Measurements from ENCODE around the gene CIRBP.

CIRBP gene

GRCh38 chr19:1245494-1246264 is 23.5 kb upstream of the CIRBP start:
- no peak for DNase-seq

GRCh38 chr19:1246265-1247087 is 22.7 kb upstream of the CIRBP start:
- peak; percentile 11 for DNase-seq

GRCh38 chr19:1247748-1248138 is 21.4 kb upstream of the CIRBP start:
- no peak for DNase-seq

GRCh38 chr19:1248139-1248785 is 20.9 kb upstream of the CIRBP start, which contains the start of gene MIDN:
MIDN (plus strand) TSS chr19:1248583; CDS start chr19:1250297, 1,714 bp downstream.
- DNase-seq: peak; percentile 44

DNA sequence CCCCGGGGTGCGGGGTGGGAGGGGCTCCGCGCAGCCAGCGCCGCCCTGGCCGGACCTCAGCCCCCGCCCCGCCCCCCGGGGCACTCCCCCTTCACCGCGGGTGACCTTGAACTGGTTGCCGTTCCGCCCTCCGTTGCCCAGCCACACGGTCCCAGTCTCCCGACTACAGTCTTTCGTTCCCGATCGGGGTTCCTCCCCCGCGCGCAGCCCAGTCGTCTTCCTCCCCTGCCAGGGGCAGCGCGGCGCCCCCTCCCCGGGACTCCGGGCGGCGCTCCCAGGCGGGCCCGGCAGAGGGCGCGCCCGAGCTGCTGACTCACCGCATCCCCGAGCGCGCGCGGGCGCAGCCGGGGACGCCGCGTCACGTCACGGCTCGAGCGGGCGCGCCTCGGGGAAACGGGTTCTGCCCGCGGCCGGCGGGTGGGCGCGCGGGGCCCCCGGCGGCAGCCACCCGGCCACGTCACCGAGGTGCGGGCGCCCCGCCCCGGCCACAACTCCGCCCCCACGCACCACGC is 20.3 kb upstream of the CIRBP start:
- DNase-seq: peak; percentile 58

- peak; percentile 94 for DNase-seq
Measured at GRCh38 chr19:1249298-1249989, 19.7 kb upstream of the CIRBP start.

GRCh38 chr19:1249990-1250436 is 19.1 kb upstream of the CIRBP start:
- no peak for DNase-seq

GRCh38 chr19:1250437-1251260 is 18.5 kb upstream of the CIRBP start:
- DNase-seq: peak; percentile 52

DNA sequence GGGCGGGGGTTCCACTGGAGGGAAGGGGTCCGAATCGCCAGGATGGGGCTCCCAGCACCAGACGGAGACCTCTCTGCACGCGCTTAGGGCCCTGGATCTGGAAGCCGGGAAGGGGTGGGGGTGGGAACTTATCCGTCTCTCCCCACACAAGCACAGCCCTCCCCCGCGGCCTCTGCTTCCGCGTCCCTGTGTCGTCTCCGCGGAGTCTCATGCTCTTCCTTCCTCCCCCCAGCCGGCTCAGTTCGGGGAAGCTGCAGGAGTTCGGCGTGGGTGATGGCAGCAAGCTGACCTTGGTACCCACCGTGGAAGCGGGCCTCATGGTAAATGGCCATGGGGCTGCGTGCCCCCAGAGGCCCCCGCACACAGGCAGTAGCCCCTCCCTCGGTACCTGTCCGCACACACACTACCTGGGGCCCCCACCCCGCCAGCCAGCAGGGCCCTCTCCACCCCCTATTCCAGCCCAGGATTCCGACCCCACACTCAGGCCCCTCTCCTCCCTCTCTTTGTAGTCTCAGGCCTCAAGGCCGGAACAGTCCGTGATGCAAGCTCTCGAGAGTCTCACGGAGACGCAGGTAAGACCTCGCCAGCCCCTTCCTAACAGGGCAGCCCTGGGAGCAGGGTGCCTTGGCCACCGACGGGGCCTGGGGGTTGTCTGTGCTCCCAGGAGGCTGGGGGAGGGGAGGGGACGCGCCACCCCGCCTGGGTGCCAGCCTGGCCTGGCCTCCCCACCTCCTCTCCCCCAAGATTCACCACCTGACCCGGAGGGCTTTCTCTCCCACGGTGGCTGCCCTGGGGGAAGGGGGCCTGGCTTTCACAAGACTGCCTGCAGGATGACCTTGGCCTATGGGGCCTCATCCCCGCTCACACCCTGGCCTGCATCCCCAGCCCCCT is 17.6 kb upstream of the CIRBP start:
- no peak for DNase-seq

DNA sequence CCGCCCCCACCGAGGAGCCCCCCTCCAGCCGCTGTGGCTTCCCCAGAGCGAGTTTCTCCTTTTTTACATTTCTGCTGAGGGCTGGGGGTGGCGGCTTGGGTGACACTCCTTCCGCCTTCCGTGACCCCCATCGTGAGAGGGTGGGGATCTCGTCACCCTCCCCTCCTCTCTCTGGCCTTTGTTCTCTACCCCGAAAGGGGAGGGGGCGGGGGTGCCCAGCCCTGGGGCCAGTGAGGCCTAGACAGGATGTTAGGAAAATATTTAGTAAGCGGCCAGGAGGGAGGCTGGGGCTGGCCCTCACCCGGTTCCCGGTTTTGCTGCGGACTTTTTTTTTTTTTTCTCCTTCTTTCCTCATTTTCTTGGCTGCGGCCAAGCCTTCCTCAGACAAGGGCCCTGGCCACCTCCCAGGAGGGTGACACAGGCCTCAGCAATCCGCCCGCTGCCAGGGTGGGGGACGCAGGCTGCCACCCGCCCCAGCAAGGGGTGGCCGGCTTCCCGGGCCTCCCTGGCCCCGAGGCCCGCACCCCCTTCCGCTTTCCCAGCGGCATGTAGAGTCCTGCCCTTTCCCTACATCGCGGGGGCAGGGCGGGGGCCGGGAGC is 16.8 kb upstream of the CIRBP start:
- no peak for DNase-seq

- no peak for DNase-seq
Measured at GRCh38 chr19:1252821-1253513, 16.2 kb upstream of the CIRBP start.

GRCh38 chr19:1253514-1254080 is 15.5 kb upstream of the CIRBP start:
- DNase-seq: no peak

DNA sequence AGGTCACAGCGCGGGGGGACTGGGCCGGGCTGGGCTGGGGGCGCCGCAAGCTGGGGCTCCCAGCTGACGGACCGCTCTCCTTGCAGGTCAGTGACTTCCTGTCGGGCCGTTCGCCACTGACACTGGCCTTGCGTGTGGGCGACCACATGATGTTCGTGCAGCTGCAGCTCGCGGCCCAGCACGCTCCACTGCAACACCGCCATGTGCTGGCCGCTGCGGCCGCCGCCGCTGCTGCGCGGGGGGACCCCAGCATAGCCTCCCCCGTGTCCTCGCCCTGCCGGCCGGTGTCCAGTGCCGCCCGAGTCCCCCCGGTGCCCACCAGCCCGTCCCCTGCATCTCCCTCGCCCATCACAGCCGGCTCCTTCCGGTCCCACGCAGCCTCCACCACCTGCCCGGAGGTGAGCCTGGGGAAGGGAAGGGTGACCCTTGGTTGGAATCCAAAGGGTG is 15.0 kb upstream of the CIRBP start:
- no peak for DNase-seq

- no peak for DNase-seq
Measured at GRCh38 chr19:1254530-1255185, 14.5 kb upstream of the CIRBP start.

DNA sequence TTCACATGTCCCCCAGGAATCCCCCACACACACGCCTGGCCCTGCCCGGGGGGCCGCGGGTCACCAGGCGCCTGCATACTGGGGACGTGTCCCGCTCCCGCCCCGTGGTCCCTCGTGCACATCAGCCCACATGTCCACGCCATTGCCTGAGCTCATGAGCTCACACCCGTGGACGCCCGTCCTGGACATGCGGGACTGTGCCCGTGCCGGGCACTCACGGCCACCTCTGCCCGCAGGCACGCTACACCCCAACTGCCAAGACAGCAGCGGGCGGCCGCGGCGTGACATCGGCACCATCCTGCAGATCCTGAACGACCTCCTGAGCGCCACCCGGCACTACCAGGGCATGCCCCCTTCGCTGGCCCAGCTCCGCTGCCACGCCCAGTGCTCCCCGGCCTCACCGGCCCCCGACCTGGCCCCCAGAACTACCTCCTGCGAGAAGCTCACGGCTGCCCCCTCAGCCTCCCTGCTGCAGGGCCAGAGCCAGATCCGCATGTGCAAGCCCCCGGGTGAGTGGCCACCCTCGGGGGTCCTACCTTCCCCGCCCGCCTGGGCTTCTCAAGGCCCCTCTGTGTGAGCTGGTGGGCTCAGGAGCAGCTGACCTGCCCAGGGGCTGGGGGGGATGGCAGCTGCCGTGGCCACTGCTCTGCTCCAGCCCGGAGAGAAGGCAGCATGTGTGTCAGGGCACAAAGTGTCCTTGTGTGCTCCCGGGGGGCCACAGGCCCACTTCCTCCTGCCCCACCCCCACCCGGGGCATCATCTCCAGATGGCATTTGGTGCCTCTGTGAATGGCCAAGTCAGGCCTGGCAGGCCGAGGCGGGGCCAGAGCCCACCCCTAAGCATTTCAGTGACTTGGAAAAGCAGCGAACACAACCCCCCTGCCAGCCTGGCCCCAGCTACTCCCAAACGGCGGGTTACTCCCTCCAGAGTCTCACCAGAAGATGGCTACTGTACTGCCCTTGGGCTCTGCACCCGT is 13.7 kb upstream of the CIRBP start:
- DNase-seq: no peak

DNA sequence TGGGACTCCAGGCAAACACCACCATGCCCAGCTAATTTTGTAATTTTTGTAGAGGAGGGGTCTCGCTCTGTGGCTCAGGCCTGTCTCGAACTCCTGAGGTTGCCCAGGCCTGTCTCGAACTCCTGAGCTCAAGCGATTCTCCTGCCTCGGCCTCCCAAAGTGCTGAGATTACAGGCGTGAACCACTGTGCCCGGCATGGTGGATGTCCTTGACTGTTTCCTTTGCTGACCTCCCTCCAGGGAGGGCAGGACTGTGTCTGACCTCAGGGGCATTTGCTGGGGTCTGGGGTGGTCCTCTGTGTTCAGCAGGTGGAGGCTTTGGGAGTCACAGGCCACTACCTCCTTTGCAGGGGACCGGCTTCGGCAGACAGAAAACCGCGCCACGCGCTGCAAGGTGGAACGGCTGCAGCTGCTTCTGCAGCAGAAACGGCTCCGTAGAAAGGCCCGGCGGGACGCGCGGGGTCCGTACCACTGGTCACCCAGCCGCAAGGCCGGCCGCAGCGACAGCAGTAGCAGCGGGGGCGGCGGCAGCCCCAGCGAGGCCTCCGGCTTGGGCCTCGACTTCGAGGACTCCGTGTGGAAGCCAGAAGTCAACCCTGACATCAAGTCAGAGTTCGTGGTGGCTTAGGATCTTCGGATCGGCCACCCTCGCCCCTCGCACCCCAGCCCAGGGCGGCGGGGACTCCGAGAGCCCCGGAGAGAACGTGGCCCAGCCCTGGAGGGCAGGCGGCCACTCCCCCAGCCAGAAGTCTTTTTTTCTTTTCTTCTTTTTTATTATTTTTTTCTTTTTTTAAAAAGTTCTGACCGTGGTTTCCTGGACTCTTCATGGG is 12.3 kb upstream of the CIRBP start:
- no peak for DNase-seq

All from NCI-H1105 treated with DMSO at 0.1 percent for 48 hours (cell line).